GM21737 (cell line): ENCODE results near the gene CMIP.
"Not testable (repeated sequence)": the region's sequence is repeated elsewhere in the genome, so short reads cannot be mapped to it uniquely, and the experiment has no call there.

Experiments used
- ATAC-seq: cut with Tn5 transposase; IDR thresholded peaks from one replicate; pipeline ENCODE4 v1.9.1; 2021; ENCODE audit warnings: mild to moderate bottlenecking, moderate library complexity; ENCODE audit not compliant: unreplicated experiment

The CMIP gene

DNA sequence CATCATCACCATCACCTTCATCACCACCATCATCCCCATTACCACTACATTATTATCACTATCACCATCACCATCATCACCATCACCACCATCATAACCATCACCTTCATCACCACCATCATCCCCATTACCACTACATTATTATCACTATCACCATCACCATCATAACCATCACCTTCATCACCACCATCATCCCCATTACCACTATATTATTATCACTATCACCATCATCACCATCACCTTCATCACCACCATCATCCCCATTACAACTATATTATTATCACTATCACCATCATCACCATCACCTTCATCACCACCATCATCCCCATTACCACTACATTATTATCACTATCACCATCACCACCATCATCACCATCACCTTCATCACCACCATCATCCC is 132.7 kb downstream of the CMIP start:
- ATAC-seq, result not testable (repeated sequence)

DNA sequence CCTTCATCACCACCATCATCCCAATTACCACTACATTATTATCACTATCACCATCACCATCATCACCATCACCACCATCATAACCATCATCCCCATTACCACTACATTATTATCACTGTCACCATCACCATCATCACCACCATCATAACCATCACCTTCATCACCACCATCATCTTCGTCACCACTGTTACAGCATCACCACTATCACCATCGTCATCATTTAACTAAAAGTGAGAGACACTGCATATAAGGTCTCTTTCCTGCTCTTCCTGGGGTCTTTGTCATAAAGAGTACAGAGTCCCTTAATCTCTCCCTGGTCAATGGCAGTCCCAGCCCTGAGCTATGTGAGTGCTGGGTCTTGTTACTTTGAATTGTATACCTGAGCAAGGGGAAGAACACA is 133.5 kb downstream of the CMIP start:
- no peak for ATAC-seq

DNA sequence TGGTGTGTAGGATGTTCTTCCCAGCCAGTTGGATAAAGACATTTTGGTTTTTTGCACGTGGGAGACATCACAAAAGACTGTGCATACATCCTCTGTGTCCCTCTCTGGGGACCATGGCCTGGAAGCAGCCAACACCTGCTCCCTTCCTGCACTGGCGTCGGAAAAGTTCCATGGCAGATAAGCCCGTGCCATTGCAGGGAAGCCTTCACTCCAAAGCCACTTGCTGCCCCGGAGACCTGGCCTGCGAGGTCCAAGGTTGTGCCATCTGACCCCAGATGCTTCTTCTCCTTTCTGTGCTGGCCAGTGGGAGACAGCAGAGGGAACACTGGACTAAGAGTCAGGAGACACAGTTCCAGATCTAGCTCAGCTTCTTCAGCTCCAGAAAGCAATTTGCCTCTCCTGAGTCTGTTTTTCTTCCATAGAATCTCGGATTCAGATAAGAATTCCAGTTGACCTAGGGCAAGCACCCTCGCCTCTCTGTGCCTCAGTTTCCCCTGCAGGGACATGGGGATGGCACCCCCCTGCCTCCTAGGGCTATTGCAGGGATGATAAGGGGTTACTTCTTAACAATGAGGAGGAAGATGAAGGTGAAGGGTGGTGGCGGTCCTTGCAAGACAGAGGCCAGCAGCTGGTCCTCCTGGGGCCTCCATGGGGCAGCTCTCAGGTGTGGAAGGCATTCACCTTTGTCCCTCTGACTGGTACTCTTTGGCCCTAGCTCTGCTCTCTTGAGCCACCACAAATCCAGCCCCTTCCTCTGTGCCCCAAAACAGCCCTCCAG is 134.2 kb downstream of the CMIP start:
- ATAC-seq, result no peak

DNA sequence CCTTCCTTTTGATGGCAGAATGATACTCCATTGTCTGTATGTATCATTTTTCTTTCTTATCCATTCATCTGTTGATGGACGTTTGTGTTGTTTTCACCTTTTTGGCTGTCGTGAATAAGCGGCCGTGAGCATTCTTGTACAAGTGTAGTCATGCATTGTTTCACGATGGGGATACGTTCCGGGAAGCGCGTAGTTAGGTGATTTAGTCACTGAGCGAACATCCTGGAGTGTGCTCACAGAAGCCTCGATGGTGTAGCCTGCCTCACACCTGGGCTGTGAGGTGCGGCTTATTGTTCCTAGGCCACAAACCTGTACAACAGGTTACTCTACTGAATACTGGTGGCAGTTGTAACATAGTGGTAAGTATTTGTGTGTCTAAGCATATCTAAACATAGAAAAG is 136.5 kb downstream of the CMIP start:
- no peak for ATAC-seq

DNA sequence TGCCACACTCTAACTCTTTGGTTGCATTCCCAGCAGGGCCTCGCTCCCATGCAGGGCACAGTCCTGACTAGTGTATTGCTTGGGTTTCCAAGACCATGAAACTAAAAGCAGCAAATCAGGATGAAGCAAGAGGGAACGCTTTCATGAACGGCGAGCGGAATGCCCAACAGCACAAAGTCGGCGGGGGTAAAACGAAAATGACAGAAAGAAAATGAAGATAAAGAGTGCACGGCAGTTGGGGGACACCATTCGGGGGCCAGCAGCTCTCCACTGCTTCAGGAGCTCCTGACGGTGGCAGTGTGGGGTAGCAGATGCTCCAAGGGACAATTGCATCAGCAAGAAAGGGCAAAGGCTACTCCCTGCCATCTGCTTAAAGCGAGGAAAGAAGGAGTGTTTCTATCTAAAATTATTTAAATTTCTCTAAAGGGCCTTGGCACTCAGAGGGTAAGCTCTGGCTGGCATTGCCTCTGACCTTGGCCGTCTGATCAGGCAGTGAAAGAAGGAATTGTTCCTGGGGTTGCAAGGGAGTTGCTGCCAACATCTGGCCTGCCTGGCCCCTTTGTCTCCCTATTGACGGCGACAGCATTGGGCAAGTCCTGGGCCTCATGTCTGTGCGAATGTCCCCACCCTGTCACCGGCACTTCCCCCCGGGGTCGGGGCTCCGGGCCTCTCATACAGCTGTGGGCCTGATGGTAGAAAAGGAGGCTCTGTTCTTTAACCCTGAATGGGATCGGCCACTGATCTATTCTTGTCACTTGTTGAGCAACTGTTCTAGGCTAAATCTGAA is 138.2 kb downstream of the CMIP start:
- no peak for ATAC-seq

DNA sequence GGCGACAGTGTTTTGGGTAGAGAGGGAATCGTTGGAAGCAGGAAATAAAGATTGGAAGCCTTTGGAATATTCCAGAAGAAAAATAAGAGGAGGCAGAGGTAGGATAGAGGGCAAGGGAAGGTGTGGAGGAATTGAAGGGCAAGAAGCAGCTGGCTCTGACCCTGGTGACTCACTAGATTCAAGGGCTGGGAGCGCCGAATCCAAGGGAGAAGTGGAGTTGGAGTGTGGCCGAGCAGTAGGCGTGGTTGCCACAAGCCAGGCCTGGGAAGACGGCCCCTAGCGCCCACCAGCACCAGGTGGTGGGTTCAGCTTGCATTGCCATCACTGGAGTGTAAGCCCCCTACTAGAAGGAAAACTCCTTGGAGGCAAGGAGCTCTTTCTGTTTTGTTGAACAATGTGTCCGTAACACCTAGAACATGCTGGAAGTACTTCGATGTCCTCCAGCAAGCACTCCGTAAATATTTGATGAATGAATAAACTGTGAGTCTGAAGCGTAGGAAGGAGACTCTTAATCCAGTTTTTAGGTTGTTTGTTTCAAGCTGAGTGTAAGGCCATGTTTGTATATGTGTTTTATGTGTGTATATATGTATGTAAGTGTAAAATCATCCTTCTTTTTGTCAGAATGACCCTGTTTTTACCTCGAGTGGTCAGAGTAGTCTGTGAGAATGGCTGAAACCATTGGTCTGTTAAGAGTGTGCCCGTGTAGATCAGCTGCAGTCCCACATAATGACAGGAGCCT is 139.5 kb downstream of the CMIP start:
- no peak for ATAC-seq

DNA sequence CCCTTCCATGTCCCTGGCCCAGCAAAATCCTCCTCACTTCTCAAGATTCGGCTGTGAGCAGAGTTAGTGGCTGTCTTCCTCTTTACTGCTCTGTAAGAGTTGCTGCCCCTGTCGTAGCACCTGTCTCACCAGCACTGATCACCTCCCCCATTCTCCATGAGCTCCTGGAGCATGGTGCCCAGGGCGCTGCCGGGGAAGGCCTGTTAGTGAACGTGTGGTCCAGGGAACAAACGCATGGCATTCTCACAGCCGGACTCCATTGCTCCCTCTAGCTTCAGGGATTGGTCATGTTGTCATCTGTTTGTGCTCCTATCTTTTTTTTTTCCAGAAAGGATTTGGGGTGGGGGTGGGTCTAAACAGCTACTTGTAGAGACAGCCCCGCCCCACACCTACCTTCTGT is 141.2 kb downstream of the CMIP start:
- ATAC-seq, result no peak

DNA sequence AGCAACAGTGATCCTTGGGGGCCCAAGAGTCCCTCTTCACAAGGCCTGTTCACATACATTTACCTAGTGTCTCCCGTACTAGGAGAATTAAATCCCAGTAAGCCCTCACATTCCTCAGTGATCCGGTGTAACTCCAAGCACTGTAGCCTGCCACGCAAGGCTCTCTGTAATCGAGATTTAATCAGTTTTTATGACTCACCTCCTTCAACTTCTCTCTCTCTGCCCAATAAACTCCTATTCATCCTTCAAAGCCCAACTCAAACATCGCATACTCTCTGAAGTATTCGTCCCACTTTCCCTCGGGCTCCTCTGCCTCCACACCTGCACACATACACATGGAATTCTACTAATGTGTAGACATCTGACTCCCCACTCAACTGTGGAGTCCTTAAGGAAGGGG is 141.8 kb downstream of the CMIP start:
- ATAC-seq, result no peak

DNA sequence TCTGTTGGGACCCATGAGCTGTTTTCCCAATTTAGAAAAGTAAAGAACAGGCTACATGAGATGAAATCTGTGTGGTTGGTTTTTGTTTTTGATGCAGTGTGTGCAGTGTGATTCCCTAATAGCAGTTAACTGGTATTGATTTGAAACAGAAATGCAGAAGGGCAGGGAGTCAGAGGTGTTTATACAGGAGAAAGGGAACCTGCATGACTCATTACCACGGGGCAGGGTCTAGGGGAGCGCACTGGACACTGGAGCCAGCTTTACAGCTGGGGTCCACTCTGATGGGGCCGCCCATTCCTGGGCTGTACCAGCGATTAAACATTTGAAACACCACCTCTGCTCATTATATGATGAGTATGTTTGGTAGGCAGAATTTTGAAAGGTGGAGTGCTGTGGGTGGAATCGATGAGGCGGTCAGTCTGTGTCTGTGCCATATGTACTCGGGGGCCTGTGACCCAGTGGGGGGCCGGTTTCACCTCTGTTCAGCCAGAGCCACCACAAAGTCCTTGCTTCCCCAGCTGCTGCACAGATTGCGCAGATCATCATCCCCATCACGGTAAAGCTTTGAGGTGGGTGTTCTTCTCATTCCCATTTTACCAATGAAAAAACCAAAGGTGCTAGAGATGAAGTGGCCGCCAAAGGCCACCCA is 142.5 kb downstream of the CMIP start:
- ATAC-seq, result no peak

DNA sequence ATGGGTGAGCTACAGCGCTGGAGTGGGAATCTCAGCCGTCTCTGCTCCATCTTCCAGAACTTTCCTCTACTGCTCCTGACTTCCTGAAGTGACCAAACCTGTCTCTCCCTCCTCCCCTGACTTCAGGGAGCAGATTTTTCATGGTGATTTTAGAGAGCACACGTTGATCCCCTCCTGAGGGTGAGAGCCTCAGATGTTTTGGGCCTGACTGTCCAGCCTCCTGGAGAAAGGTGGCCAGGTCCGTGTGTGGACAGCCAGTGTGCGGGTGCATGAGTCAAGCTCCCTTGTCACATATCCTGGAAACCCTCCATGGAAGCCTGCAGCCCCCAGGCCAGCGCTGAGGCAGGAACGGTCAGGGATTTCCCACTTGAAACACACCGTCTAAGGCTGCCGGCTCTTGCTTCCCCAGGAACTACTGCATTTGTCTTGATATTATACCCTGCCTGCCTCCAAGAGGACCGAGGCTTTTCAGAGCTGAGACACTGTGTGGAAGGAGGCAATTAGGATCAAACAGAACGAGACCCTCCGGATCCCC is 143.1 kb downstream of the CMIP start:
- ATAC-seq, result no peak

DNA sequence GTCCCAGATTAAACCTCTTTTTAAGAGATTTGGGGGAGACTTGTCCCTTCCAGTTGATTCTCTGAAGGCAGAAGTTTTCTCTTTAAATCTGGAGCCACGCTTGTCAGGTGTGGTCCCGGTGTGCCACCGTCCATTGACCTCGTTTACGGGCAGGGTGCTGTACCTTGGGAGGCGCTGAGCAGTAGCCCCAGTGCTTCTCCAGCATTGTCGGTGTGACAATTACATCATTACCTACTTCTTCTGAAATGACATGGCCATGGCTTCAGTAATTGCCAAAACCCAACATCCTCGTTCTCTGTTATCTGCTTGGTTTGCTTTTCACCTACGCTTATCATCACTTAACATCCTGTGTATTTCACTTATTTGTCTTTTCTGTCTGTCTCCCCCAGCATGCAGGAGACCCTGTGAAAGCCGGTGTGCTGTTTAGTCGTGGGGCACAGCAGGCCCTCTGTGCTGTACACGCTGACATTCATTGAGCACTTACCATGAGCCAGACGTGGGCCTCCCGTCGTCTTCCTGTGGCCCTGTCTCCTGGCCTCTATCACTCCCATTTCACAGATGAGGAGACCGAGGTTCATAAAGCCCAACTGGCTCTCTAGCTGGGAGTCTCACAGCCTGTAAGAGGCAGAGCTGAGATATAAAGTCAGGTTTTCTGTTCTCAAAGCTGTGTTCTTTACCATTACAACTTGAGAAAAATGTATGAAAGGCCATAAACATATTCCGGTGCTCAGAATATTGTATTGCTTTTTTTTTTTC is 143.9 kb downstream of the CMIP start:
- no peak for ATAC-seq

DNA sequence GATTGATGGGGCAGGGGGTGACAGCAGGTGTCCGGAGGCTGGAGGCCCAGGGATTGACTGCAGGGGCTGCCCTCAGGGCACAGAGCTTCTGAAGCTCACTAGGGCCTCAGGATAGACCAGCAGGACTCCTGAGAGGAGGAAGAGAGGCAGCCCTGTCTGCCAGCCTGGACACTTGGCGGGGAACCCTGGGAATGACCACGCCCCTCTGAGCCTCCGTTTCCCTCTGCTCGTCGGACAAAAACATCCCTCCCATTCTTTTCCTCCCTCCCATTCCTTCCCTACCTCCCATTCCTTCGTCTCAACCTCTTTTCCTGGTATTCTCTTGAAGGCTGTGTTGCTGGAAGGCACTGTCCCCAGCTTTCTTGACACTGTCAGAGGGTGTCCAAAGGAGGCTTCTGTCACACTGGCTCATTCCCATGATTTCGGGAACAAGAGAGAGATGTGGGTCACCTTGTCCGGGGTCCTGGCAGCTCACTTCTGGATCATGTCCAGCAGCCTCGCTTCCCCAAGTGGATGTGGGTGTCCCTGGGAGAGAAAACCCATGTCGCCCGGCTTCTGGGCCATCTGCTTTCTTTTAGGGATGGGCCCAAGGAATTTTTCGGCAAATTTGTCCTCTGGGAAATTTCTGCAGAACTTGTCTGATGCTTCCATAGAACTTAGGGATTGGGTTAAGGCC is 145.5 kb downstream of the CMIP start:
- no peak for ATAC-seq

DNA sequence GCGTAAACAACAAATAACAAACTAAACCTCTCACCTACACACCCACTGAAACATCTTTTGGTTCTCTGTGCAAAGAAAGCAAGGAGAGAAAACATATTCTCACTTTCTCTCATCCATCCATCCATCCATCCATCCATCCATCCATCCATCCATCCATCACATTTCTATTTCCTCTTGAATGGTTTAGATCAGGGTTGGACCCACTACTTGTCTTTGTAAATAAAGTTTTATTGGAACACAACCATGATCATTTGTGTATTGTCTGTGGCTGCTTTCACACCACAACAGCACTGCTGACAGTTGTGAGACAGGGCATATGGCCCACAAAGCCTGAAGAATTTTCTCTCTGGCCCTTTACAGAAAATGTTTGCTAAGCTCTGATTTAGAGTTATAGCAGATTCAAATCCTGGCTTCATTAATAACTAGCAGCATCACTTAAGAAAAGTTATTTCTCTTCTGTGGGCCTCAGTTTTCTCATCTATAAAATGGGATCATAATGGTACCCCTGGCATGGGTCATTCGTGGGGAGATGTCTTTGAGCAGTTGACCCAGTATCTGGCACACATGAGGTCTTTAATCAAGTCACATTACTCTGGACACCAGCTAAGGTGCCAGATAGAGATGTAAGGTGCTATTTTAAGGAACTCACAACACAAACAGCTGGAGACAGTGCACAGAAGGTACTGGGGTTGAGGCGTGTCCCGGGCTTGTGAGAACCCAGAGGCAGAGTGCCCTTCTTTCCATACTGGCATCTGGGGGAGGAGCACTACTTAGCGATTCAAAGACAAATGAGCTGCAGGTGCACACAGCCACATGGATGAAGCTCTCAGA is 146.3 kb downstream of the CMIP start:
- ATAC-seq, result no peak

DNA sequence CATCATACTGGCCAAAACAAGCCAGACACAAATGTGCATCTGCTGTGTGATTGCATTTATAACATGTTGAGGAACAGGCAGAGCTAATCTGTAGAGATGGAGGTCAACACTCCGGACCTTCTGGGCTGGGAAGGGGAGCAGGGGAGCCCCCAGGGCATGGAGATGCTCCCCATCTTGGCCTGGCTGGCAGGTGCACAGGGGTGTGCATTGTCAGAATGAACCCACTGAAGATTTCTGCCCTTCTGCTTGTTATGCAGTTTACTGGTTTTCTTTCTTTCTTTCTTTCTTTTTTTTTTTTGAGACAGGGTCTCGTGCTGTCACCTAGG is 146.9 kb downstream of the CMIP start:
- ATAC-seq, result no peak

DNA sequence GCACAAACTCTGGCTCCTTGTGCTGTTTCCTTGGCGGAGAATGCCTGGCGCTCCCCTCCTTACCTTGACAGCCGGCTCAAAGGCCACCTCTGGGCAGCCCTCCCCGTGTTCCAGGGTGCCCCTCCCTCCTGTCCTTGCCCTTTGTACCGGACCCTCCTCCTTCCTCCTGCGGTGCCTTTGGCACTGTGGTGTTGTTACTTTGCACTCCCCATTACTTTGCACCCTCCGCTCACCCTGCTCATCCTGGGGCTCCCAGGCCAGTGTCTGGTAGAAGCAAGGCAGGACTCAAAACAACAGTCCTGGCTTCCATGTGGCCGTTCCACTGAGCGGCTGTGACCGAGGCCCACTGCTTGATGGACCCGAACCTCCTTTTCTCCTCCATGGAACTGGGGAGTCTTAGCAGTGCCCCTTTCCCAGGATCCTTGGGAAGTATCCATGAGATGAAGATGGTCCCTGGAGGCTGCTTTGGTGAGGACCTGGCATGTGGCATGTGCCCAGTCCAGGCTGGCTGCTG is 147.8 kb downstream of the CMIP start:
- no peak for ATAC-seq

DNA sequence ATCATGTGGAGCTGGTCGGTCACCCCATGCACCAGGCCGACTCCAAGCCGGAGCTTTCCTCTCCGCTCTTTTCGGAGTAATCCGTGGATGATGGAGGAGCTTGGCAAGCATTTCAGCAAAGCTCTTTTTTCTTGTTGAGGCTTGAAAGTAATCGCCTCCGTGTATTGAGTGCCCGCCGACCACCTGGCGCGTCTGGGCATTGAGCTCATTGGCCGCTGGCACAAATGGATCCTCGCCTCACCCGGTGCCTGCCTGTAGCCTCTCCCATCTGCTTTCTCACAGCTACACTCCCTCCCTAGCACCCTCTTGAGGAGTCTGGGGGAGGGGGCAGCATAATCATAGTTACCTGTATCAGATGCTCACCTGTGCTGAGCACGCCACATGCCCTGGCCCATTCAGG is 148.9 kb downstream of the CMIP start:
- ATAC-seq, result no peak

DNA sequence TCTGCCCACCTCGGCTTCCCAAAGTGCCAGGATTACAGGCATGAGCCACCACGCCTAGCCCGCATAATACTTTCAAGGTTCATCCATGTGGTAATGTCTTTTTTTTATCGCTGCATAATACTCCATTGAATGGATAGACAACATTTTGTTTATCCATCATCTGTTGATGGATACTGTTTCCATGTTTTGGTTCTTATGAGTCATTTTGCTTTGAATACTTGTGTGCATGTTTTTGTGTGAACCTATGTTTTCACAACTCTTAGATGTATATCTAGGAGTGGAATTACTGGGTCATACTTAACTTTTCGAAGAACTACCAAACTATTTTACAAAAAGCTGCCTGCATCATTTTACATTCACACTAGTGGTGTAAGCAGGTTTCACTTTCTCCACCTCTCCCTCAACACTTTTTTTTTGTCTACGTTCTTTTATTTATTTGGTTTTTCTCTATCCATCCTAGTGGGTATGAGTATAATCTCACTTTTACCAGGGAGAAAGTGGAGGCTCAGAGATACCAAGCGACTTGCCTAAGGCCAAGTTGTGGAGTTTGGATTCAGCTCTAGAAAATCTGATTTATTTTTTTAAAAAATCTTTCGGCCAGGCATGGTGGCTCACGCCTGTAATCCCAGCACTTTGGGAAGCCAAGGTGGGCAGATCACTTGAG is 151.2 kb downstream of the CMIP start:
- no peak for ATAC-seq

DNA sequence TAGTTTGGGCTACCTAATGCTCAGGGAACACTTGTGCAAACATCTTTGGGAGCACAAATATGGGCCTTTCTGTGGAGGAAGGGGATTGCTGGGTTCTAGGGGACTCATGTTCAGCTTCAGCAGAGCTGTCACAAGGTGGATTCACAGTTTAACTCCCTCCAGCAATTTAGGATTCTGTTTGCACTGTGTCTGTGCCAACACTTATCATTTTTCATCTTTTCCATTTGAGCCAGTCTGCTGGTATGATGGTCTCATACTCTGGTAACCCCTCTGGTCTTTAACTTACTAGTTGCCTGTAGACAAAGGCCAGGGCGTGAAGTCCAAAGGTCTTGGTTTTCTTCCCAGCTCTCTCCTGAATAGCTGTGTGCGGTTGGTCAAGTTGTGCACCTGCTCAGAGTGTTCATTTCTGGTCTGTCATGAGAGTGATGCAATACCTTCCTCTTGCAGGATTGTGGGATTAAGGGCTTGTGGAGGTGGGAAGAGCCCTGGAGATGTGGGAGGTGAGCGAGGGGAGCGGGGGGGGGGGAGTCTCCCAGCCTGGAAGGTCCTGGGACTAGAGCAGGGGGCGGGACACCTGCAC is 152.6 kb downstream of the CMIP start:
- ATAC-seq, result no peak
